Esophagus squamous epithelium (tissue), 5 donors: ENCODE measurements around the gene KRT86. TPM values are rescaled to one million over a fixed set of nuclear protein-coding genes. Genes with fewer than 3 reads are reported as not detected.
A peak's percentile ranks its signal among the peaks of the same experiment; 100 is the strongest.
"Not testable (repeated sequence)": the region's sequence is repeated elsewhere in the genome, so short reads cannot be mapped to it uniquely, and the experiment has no call there.

ENCODE experiments used
- DNase-seq: peaks from one replicate; lab custom pipeline; 2025; lab: John Stamatoyannopoulos, UW
- H3K27ac ChIP-seq, 4 donors: fragments of 200-600 bp; sonication (generic); one replicate each; pipeline ENCODE4 v1.5.1; 2016 to 2019; ENCODE audit warnings: mild to moderate bottlenecking in 1 of 4
- H3K27me3 ChIP-seq, 4 donors: fragments of 200-600 bp; sonication (generic); 1 replicate in 3 of 4; 2 replicates in 1 of 4; pipeline versions ENCODE4 v1.5.1 to v1.6.0; 2017 to 2021; ENCODE audit warnings: antibody characterized with exemption in 1 of 4
- H3K36me3 ChIP-seq, 3 donors: fragments of 200-600 bp; sonication (generic); one replicate each; pipeline ENCODE4 v1.5.1; 2016 to 2019
- H3K4me1 ChIP-seq, 3 donors: fragments of 200-600 bp; sonication (generic); one replicate each; pipeline ENCODE4 v1.5.1; 2017 to 2019
- H3K4me3 ChIP-seq, 4 donors: fragments of 200-600 bp; sonication (generic); 1 replicate in 3 of 4; 2 replicates in 1 of 4; pipeline ENCODE4 v1.5.1; 2016 to 2019; ENCODE audit warnings: mild to moderate bottlenecking in 2 of 4, moderate library complexity in 1 of 4
- H3K9me3 ChIP-seq, 3 donors: fragments of 200-600 bp; sonication (generic); one replicate each; pipeline ENCODE4 v1.5.1; 2016 to 2019
- CTCF ChIP-seq, 6 experiments: fragments of 450-650 bp in 4 of 6; fragments of 200-600 bp in 2 of 6; sonication (generic) in 2 of 6; IDR thresholded peaks; one replicate each; pipeline ENCODE4 v1.5.1; 2016 to 2019; ENCODE audit warnings: antibody characterized with exemption in 6 of 6, mild to moderate bottlenecking in 4 of 6, moderate library complexity in 4 of 6
- POLR2A ChIP-seq, 4 donors: fragments of 450-650 bp; IDR thresholded peaks; one replicate each; pipeline ENCODE4 v1.6.1; 2017; ENCODE audit warnings: antibody characterized with exemption in 4 of 4, mild to moderate bottlenecking in 4 of 4, moderate library complexity in 3 of 4
- WGBS, 2 donors: methylation state at CpG; one replicate each; pipeline ENCODE4 v1.1.5; 2018; 5-methylcytosine and 5-hydroxymethylcytosine counted together
- intact Hi-C: fragments of 100-400 bp; cut with DNase I; formaldehyde crosslinking; loops from one replicate; pipeline ENCODE4 v1.15.0; 2022
- total RNA-seq, 4 donors: library from RNA; depleted of rRNA; stranded (reverse); fragments of >200 nt; gene quantifications; one replicate each; pipeline ENCODE4 v1.1.0, GENCODE V29; 2016
- donor health status: DM: yes; HTN: yes; CAD: no.

KRT86 gene
- total RNA-seq, 4 donors from 2014 or later = not detected

- H3K4me1 ChIP-seq = peaks cover 9 to 15% (median 12%) of the 10 kb centered on the region in 3 donors
- intact Hi-C loops = no loop called here
- no peaks in the 10 kb centered on the region for H3K9me3 ChIP-seq
- H3K27ac ChIP-seq = no peak overlapping the region
- no peak for DNase-seq
- WGBS, 2 donors = 64 to 94% methylated on average over 2 of the region's 2 CpGs
- TF ChIP-seq CTCF (IDR thresholded peaks at IDR 0.05) (no peak), POLR2A (IDR thresholded peaks at IDR 0.05) (no peak)
- no peak overlapping the region for H3K4me3 ChIP-seq
- H3K27me3 ChIP-seq = no peaks in the 10 kb centered on the region
- H3K36me3 ChIP-seq = no peaks in the 10 kb centered on the region
Measured at GRCh38 chr12:52285172-52285745, 10.8 kb downstream of the KRT86 start.

DNA sequence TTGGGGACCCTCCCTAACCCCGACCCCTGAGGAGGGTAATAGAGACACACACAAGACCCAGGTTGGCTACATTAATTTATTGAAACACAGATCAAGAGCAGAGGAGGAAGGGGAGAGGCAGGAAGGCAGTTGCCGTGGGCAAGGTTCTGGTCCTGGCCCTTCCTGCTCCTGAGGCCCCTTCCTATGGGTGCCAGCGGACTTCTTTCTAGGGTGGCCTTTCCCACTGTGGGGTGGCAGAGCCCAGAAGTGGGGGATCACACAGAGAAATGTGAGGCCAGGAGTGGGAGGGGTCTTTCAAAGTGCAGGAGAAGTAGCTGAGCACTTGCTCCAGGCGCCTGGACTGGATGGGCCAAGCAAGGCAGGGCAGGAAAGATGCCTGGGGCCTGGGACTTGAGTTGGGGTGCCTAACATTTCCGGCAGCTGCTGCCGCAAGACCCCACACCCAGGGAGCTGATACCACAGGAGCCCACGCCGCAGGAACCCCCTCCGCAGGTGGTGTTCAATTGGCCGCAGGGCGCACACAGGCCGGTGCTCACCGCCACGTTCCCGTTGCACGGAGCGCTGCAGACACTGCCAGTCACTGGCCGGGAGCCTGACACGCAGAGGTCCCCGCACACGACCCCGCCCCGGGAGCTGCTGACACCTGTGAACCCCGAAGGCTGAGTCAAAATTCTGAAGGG is 11.5 kb downstream of the KRT86 start:
- intact Hi-C loops = no loop called here
- WGBS, 2 donors = 69 to 80% methylated on average over 4 to 7 of the region's 24 CpGs
- H3K4me1 ChIP-seq = peaks cover 3 to 8% (median 4%) of the 10 kb centered on the region in 3 donors
- no peak for DNase-seq
- no peak overlapping the region for H3K4me3 ChIP-seq
- H3K27ac ChIP-seq = no peak overlapping the region
- no peaks in the 10 kb centered on the region for H3K36me3 ChIP-seq
- TF ChIP-seq POLR2A (IDR thresholded peaks at IDR 0.05) = no peak
- TF ChIP-seq CTCF (IDR thresholded peaks at IDR 0.05) = no peak
- H3K27me3 ChIP-seq = no peaks in the 10 kb centered on the region
- H3K9me3 ChIP-seq = no peaks in the 10 kb centered on the region

DNA sequence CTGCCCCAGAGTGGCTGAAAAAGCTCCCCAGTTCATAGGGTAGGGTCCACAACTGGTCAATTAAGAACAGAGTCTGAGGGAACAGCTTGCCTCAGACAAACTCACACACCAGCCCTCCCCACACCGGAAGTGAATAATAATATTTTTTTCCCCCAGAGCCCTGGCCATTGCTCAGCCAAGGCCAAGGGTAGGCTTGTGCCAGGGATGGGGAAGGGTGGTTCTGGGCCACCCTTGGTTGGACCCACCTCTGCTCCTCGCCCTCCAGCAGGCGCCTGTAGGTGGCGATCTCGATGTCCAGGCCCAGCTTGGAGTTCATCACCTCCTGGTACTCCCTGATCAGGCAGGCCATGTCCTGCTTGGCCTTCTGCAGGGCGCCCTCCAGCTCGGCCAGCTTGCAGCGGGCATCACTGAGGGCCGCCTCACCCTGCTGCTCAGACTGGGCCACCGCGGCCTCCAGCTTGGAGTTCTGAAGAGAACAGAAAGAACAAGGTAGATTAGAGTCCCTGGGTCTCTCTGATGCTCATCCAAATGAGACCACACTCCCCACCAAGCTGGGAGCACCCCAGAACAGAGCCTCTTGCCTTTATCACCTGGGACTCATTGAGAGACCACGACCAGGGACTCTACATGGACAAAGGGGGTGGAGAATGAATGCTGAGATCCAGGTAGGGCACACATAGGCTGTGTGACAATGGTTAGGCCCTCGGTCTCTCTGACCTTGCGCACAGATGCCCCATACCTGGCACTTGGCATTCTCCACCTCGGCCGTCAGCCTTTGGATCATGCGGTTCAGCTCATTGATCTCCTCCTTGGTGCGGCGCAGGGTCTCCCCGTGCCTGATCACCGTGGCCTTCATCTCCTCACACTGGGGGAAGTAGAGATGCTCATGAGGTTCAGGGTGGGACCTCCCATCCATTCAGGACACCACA is 12.7 kb downstream of the KRT86 start:
- H3K9me3 ChIP-seq, H3K27me3 ChIP-seq, DNase-seq, H3K4me1 ChIP-seq, H3K4me3 ChIP-seq, H3K36me3 ChIP-seq, intact Hi-C loops, H3K27ac ChIP-seq: not testable (repeated sequence)
- 85 to 93% methylated on average over 2 to 8 of the region's 21 CpGs for WGBS, 2 donors
- peak in 1 of 6 experiments; percentile 34 for TF ChIP-seq CTCF (IDR thresholded peaks at IDR 0.05)

- WGBS, 2 donors = 74 to 77% methylated on average over 6 of the region's 17 CpGs
- H3K4me3 ChIP-seq, H3K27ac ChIP-seq, H3K36me3 ChIP-seq, DNase-seq, H3K9me3 ChIP-seq, H3K4me1 ChIP-seq, intact Hi-C loops: not testable (repeated sequence)
- H3K27me3 ChIP-seq = peaks cover 0 to 13% (median 0%) of the 10 kb centered on the region in 4 donors
Measured at GRCh38 chr12:52287816-52288805, 13.7 kb downstream of the KRT86 start.

DNA sequence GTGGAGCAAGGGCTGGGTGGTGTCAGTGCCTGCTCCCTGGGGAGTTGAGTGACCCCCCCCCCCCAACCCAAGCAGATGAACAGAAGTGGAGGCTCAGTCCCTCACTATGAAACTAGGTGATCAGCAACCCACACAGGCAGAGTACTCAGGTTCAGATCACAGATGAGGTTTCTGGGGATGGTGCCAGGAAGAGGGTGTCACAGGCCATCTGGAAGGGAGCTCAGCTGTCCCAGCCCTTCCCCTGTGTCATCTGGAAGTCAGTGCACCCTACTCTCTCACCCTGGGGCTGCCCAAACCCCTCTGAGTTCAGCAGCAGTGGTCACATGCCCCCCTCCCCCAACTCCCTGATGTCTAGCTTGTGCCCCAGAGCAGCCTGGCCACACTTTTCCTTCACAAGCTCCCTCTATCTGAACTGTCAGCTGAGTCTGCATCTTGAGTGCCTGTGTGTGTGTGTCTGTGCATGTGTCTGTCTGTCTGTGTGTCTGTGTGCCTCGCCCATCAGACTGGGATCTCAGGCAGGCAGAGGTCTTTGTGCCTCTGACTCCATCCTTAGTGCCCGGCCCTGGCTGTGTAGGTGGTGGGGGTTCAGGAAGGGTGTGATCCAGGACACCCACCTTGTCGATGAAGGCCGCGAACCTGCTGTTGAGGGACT is 16.2 kb downstream of the KRT86 start:
- H3K36me3 ChIP-seq, H3K9me3 ChIP-seq, H3K4me3 ChIP-seq, H3K27ac ChIP-seq, intact Hi-C loops, DNase-seq, H3K4me1 ChIP-seq: not testable (repeated sequence)
- peaks cover 0 to 33% (median 0%) of the 10 kb centered on the region in 4 donors for H3K27me3 ChIP-seq
- WGBS, 2 donors = no CpG with 5 or more reads among the region's 5 CpGs
